NCI-H226 (cell line): ENCODE data around the gene PRKAR1B.
A peak's percentile ranks its signal among the peaks of the same experiment; 100 is the strongest.

Source experiments
- DNase-seq: peaks from one replicate; pipeline ENCODE4 v3.0.0-alpha.2; 2015

PRKAR1B gene

GRCh38 chr7:516606-517456, 210.2 kb downstream of the PRKAR1B start:
- peak; percentile 73 for DNase-seq

- no peak for DNase-seq
These were observed 210.9 kb downstream of the PRKAR1B start for GRCh38 chr7:516216-516605.

GRCh38 chr7:515628-516027, 211.5 kb downstream of the PRKAR1B start:
- DNase-seq = no peak

- no peak for DNase-seq
These were observed 212.2 kb downstream of the PRKAR1B start for GRCh38 chr7:514651-515598.

- DNase-seq = no peak
These were observed 212.8 kb downstream of the PRKAR1B start for GRCh38 chr7:514242-514641.

GRCh38 chr7:513521-514166, 213.4 kb downstream of the PRKAR1B start:
- DNase-seq = no peak

- DNase-seq = peak; percentile 45
These were observed 214.4 kb downstream of the PRKAR1B start for GRCh38 chr7:512541-513311.

GRCh38 chr7:512146-512510, 215.0 kb downstream of the PRKAR1B start:
- DNase-seq = no peak

- no peak for DNase-seq
These were observed 215.5 kb downstream of the PRKAR1B start for GRCh38 chr7:511476-512145.

GRCh38 chr7:510782-511281, 216.2 kb downstream of the PRKAR1B start:
- DNase-seq = no peak

GRCh38 chr7:510131-510481, 217.0 kb downstream of the PRKAR1B start:
- no peak for DNase-seq

GRCh38 chr7:509426-510130, 217.5 kb downstream of the PRKAR1B start:
- DNase-seq = no peak

- no peak for DNase-seq
These were observed 218.5 kb downstream of the PRKAR1B start for GRCh38 chr7:508461-509170.

- no peak for DNase-seq
These were observed 219.3 kb downstream of the PRKAR1B start for GRCh38 chr7:507623-508300.

- no peak for DNase-seq
These were observed 220.0 kb downstream of the PRKAR1B start for GRCh38 chr7:506921-507622.

GRCh38 chr7:506391-506831, 220.7 kb downstream of the PRKAR1B start:
- no peak for DNase-seq

GRCh38 chr7:505171-505570, 221.9 kb downstream of the PRKAR1B start:
- DNase-seq = no peak

GRCh38 chr7:504221-505111, 222.6 kb downstream of the PRKAR1B start:
- no peak for DNase-seq
